HG02571 (cell line): ENCODE data around the gene PICALM.
"Not testable (repeated sequence)": the region's sequence is repeated elsewhere in the genome, so short reads cannot be mapped to it uniquely, and the experiment has no call there.

Source experiments
- ATAC-seq: cut with Tn5 transposase; IDR thresholded peaks from one replicate; pipeline ENCODE4 v1.9.1; 2021; ENCODE audit warnings: mild to moderate bottlenecking, moderate library complexity; ENCODE audit not compliant: unreplicated experiment

Gene PICALM

DNA sequence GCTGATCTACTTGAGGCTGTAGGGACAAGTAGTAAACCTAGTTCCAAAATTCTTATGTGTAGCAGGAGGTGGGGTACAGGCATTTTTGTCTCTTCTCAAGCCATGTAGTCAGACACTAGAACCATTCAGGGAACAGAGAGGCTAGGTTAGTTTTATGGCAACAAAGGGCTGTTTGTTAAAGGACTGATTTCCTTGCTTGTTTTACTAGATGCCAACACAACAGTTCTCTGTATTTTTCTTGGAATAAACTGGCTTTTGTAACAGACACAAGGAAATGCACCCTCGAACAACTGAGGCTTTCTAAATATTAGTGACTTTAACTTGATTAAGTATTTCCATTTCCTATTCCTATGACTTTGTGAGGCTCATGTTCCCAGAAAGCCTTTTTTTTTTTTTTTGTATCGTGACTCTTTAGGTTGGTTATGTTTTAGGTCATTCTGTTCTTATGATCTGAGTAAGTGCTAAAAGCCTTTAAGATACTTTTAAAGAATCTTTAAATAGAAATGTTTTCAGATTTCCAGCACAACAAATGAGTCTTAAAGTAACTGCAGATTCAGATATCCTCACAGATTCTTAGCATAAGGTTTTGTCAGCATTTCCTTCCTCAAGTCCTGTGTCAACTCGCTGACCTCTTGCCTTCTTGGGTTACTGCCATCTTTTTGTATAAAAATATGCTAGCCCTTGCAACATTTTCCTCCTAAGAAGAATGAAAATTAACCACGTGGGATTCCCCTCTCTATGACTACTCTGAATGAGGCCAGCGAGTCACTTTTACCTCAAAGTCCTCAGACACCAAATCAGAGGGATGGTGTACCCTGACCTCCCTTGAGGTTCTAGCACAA is 121.2 kb downstream of the PICALM start:
- ATAC-seq, result no peak

- no peak for ATAC-seq
Measured at GRCh38 chr11:85946221-85946620, 122.7 kb downstream of the PICALM start.

DNA sequence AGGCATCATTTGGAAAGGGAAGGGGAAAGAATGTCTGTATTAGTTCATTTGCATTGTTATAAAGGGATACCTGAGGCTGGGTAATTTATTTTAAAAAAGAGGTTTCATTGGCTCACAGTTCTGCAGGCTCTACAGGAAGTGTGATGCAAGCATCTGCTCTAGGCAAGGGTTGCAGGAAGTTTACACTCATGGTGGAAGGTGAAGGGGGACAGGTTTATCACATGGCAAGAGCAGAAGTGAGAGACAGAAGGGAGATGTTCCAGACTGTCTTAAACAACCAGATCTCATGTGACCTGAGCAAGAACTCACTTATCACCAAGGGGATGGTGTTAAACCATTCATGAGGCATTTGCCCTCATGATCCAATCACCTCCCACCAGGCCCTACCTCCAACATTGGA is 123.1 kb downstream of the PICALM start:
- no peak for ATAC-seq

DNA sequence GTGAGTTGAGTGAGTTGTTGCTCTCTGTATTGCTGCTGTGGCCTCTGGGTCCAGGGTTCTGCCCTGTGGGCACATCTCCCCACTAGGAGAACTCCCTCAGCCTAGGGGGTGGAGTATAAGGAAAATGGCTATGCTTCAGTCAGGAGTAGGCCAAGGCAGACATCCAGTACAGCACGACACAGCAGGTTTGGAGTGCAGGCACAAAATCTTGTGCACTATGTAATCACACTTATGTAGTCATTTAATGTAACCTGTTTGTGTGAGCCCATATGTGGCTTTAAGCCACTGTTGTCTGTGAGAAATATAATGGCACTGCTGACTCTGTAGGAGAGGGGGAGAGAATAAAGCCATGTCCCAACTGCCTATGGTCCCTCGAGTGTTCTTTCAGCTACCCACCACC is 123.6 kb downstream of the PICALM start:
- no peak for ATAC-seq

- ATAC-seq, result no peak
Measured at GRCh38 chr11:85941380-85941973, 127.4 kb downstream of the PICALM start.

DNA sequence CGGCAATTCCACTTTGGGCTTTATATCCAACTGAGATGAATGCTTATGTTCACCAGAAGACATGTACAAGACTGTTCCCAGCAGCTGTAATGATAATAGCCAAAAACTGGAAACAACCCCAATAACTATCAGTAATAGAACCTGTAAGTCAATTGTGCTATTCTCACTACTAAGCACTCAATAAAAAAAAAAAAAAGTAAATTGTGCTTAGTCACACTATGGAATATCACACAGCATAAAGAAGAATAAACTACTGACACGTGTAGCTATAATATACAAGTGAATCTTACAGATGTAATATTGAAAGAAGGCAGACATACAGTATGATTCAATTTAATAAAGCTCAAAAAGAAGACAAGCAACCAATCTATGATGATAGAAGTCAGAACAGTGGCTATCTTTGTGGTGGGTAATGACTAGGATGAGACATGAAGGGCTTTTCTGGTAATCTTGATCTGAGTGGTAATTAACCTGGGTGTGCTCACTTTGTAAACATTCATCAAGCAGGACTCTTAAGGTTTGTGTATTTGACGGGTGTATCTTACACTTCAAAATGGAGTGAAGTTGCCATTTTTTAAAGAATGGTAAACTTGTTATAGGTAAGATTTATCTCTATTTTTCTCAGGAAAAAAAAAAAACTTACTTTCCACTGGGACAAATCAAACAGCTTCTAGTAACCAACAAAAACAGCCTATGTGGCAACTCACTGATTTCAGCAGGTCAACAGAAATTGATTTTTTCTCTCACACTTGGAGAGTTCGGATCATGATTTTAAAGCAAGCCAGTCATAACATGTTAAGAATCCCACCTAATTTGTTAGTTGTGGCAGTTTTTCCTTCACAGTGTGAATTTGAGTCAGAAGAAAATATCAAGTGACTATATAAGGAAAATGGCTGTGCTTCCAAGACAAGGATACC is 129.5 kb downstream of the PICALM start:
- ATAC-seq, result no peak

DNA sequence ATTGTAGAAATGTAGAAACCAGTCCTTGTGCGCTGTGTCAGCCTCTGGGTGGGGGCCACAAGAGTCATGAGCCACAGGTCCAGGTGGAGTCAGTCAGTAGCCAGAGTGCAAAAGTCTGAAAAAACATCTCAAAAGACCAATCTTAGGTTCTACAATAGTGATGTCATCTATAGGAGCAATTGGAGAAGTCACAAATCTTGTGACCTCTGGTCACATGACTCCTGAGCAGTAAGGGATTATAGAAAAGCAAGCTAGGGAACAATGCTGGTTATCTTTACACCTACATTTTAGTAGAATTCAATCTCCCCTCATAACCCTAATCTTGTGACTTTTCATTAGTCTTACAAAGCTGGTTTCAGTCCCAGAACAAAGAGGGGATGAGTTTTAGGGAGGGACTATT is 131.0 kb downstream of the PICALM start:
- no peak for ATAC-seq

GRCh38 chr11:85935751-85936150 is 133.1 kb downstream of the PICALM start:
- no peak for ATAC-seq

GRCh38 chr11:85934596-85935169 is 134.2 kb downstream of the PICALM start:
- no peak for ATAC-seq

GRCh38 chr11:85930879-85931366 is 138.0 kb downstream of the PICALM start:
- ATAC-seq, result no peak

- ATAC-seq, result not testable (repeated sequence)
Measured at GRCh38 chr11:85926653-85927214, 142.2 kb downstream of the PICALM start.

- ATAC-seq, result no peak
Measured at GRCh38 chr11:85923455-85923854, 145.4 kb downstream of the PICALM start.

DNA sequence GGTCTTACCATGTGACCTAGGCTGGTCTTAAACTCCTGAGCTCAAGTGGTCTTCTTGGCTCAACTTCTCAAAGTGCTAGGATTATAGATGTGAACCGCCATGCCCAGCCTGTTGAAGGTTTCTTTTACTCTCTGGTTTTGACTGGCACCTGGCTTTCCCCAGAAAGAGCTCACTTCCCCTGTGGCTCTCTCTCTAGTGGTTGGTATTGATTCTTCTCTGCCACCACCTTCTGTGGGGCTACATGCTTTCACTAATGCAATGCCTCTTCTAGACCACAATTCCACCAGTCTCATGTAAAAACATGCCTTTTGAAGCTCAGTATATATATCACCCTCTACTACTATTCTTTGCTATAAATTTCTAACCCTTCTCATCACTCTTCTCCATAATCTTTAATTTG is 146.5 kb downstream of the PICALM start:
- peak; percentile 80 for ATAC-seq

DNA sequence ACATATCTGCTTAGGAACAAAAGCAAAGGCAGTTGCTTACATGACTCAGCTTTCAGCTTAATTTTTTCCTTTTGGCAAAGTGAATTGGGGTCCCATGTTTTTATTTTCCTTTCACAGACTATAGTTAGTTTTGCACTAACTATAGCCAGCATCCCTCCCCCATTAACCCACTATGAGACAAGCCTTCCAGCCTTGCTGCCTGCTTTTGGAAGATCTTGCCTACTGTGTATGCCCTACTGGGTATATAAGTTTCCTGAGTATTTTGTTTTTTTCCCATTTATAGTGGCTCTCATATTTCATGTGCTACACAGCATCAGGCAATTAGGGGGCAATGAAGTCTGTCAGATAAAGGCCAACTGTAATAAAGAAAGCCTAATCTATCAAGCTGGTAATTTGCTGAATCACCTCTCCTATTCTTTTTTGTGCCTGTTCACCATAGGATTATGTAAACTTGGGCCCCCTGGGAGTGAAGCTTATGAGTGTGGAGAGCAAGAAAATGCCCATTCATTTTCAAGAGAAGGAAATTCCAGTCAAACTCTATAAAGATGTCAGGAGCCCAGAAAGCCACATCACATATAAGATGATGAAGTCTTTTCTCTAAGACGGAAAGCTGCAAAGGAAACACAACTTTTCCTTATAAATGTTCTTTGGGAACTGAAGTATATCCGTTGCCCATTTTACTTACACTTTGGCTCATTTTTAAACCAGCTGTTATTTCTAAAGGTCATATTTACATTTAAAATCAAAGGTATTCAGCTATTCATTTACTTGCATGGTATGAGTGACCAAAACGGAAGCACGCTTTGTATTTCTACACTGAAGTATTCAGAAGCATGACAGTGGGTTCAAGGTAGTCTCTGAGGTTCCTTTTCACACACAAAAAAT is 149.7 kb downstream of the PICALM start:
- no peak for ATAC-seq

- no peak for ATAC-seq
Measured at GRCh38 chr11:85914425-85914824, 154.5 kb downstream of the PICALM start.

- no peak for ATAC-seq
Measured at GRCh38 chr11:85913513-85913912, 155.4 kb downstream of the PICALM start.

GRCh38 chr11:85912414-85912813 is 156.5 kb downstream of the PICALM start:
- no peak for ATAC-seq
